ENCODE results near the gene ZNF423.

Gene ZNF423

DNA sequence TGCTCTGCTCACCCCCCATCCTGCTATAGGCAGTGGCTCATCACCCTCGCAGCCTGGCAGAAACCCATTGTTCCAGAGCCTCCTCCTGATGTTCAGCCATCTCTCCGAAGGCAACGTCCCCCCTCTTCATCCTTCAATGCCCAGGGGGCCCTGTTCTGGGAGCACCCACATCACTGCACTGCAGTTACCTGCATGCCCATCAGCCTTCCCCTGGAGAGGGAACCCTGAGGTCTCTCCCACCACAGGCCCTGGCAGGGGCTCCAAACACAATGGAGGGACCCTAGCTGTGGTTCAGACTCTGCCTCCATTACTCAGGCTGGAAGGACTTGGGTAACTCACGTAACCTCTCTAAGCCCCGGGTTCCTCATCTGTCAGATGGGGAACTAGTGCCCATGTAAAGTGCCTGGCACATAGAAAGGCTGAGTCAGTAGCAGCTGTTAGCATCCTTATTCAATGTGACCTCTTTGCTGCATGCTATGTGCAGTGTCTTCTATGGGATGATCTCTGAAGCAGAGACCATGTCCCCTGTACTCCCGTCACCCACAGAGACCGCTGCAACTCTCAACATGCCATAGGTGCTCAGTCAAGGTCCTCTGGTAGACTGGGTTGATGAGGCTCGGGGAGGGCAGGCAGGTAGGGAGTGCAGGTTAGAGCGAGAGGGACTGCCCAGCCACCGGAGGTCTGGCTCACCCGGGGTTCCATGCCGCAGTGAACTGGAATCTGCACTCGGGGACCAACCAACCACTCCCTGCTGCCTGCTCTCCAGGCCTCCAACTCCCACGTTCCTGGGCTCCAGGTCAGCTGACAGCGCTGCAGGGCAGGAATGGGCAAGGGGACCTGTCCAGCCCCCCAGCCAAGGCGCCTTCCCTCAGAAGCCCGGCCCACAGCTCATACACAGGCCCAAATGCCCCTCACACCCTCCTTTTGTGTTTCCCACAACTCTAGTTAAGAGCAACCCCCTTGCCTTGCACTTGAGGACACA lies 233.2 kb downstream of the ZNF423 start:
- POLR2A ChIA-PET, result no interaction called here
- TF ChIP-seq HDGF (IDR thresholded peaks at IDR 0.05; ENCODE audit: borderline replicate concordance) (no peak), LEF1 (IDR thresholded peaks at IDR 0.05; ENCODE audit: borderline replicate concordance) (no peak), ELF4 (IDR thresholded peaks at IDR 0.05) (no peak), ZNF384 (IDR thresholded peaks at IDR 0.05) (no peak), FOXA1 (IDR thresholded peaks at IDR 0.05) (no peak), TARDBP (IDR thresholded peaks at IDR 0.05) (no peak), L3MBTL2 (conservative IDR thresholded peaks at IDR 0.05) (no peak), NFRKB (IDR thresholded peaks at IDR 0.05) (no peak), FOXK2 (IDR thresholded peaks at IDR 0.05) (no peak), PKNOX1 (IDR thresholded peaks at IDR 0.05) (no peak), SP1 (IDR thresholded peaks at IDR 0.05) (no peak)
- CTCF ChIA-PET, result no interaction called here
- DNase-seq (ENCODE audit: extremely low spot score), result no peak

GRCh38 chr16:49622084-49622390 lies 233.9 kb downstream of the ZNF423 start:
- CTCF ChIA-PET, result no interaction called here
- TF ChIP-seq SUZ12 (IDR thresholded peaks at IDR 0.05) (no peak), FOXK2 (IDR thresholded peaks at IDR 0.05) (no peak), PKNOX1 (IDR thresholded peaks at IDR 0.05) (no peak), LEF1 (IDR thresholded peaks at IDR 0.05; ENCODE audit: borderline replicate concordance) (no peak), FOXA1 (IDR thresholded peaks at IDR 0.05) (no peak), ARNT (IDR thresholded peaks at IDR 0.05) (no peak), BHLHE40 (IDR thresholded peaks at IDR 0.05; ENCODE audit: borderline replicate concordance) (no peak), NFRKB (IDR thresholded peaks at IDR 0.05) (no peak), FOXM1 (IDR thresholded peaks at IDR 0.05; ENCODE audit: borderline replicate concordance) (no peak), TARDBP (IDR thresholded peaks at IDR 0.05) (no peak), HDGF (IDR thresholded peaks at IDR 0.05; ENCODE audit: borderline replicate concordance) (no peak), L3MBTL2 (conservative IDR thresholded peaks at IDR 0.05) (no peak), SP1 (IDR thresholded peaks at IDR 0.05) (no peak), CTBP1 (IDR thresholded peaks at IDR 0.05; ENCODE audit: borderline replicate concordance) (no peak), ZNF384 (IDR thresholded peaks at IDR 0.05) (no peak)
- no peak for DNase-seq (ENCODE audit: extremely low spot score)
- POLR2A ChIA-PET, result no interaction called here

GRCh38 chr16:49621241-49622083 lies 234.4 kb downstream of the ZNF423 start:
- CTCF ChIA-PET, result no interaction called here
- DNase-seq (ENCODE audit: extremely low spot score), result no peak
- no peak for TF ChIP-seq FOXA1 (IDR thresholded peaks at IDR 0.05)
- TF ChIP-seq NFRKB (IDR thresholded peaks at IDR 0.05), result no peak
- no peak for TF ChIP-seq SP1 (IDR thresholded peaks at IDR 0.05)
- no peak for TF ChIP-seq HDGF (IDR thresholded peaks at IDR 0.05; ENCODE audit: borderline replicate concordance)
- TF ChIP-seq LEF1 (IDR thresholded peaks at IDR 0.05; ENCODE audit: borderline replicate concordance), result no peak
- no peak for TF ChIP-seq SUZ12 (IDR thresholded peaks at IDR 0.05)
- no peak for TF ChIP-seq L3MBTL2 (conservative IDR thresholded peaks at IDR 0.05)
- TF ChIP-seq ARNT (IDR thresholded peaks at IDR 0.05), result no peak
- TF ChIP-seq FOXM1 (IDR thresholded peaks at IDR 0.05; ENCODE audit: borderline replicate concordance), result no peak
- TF ChIP-seq CTBP1 (IDR thresholded peaks at IDR 0.05; ENCODE audit: borderline replicate concordance), result no peak
- no peak for TF ChIP-seq FOXK2 (IDR thresholded peaks at IDR 0.05)
- no peak for TF ChIP-seq ELF4 (IDR thresholded peaks at IDR 0.05)
- no peak for TF ChIP-seq ZNF384 (IDR thresholded peaks at IDR 0.05)
- no peak for TF ChIP-seq PKNOX1 (IDR thresholded peaks at IDR 0.05)
- no peak for TF ChIP-seq BHLHE40 (IDR thresholded peaks at IDR 0.05; ENCODE audit: borderline replicate concordance)
- no peak for TF ChIP-seq TARDBP (IDR thresholded peaks at IDR 0.05)
- POLR2A ChIA-PET, result no interaction called here

- no peak for DNase-seq (ENCODE audit: extremely low spot score)
- ChIA-PET POLR2A (no interaction called here), CTCF (no interaction called here)
- TF ChIP-seq BHLHE40 (IDR thresholded peaks at IDR 0.05; ENCODE audit: borderline replicate concordance) (no peak), HDGF (IDR thresholded peaks at IDR 0.05; ENCODE audit: borderline replicate concordance) (no peak), LEF1 (IDR thresholded peaks at IDR 0.05; ENCODE audit: borderline replicate concordance) (no peak), SUZ12 (IDR thresholded peaks at IDR 0.05) (no peak), SP1 (IDR thresholded peaks at IDR 0.05) (no peak), FOXM1 (IDR thresholded peaks at IDR 0.05; ENCODE audit: borderline replicate concordance) (no peak), FOXA1 (IDR thresholded peaks at IDR 0.05) (no peak), TARDBP (IDR thresholded peaks at IDR 0.05) (no peak), CTBP1 (IDR thresholded peaks at IDR 0.05; ENCODE audit: borderline replicate concordance) (no peak), ZNF384 (IDR thresholded peaks at IDR 0.05) (no peak), ELF4 (IDR thresholded peaks at IDR 0.05) (no peak), PKNOX1 (IDR thresholded peaks at IDR 0.05) (no peak), FOXK2 (IDR thresholded peaks at IDR 0.05) (no peak), ARNT (IDR thresholded peaks at IDR 0.05) (no peak), NFRKB (IDR thresholded peaks at IDR 0.05) (no peak)
These were observed 235.1 kb downstream of the ZNF423 start for GRCh38 chr16:49620869-49621240.
